GM21367 (cell line): ENCODE data around the gene LMBR1.
"Not testable (repeated sequence)": the region's sequence is repeated elsewhere in the genome, so short reads cannot be mapped to it uniquely, and the experiment has no call there.

ENCODE experiments used
- ATAC-seq: cut with Tn5 transposase; IDR thresholded peaks from one replicate; pipeline ENCODE4 v1.9.1; 2021; ENCODE audit not compliant: unreplicated experiment

Gene LMBR1

GRCh38 chr7:156854654-156855053 is 38.3 kb downstream of the LMBR1 start:
- no peak for ATAC-seq

GRCh38 chr7:156848979-156849378 is 44.0 kb downstream of the LMBR1 start:
- no peak for ATAC-seq

DNA sequence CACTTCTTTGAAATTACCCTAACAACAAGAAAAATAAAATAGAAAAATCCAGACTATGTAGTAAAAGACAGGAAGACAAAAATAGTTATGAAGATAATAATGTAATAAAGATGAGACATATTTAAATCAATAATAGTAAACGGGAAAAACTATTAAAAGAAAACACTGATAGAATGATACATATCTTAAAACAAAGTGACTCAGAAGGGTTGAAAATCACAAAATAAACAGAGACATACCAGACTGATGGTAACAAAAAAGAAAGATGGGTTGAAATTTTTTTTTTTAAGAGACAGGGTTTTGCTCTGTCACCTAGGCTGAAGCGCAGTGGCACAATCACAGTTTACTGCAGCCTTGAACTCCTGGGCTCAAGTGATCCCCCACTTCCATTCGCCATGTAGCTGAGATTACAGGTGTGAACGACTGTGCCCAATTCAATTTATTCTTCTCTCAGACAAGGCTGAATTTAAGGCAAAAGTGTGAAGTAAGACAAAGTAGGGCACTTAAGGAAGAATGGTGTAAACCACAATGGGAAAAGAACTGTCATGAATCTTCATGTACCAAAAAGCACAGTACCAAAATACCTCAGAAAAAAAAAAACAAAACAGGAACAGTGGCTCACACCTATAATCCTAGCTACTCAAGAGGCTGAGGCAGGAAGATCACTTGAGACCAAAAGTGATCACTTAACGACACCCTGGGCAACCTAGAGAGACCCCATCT is 47.4 kb downstream of the LMBR1 start:
- ATAC-seq: no peak

DNA sequence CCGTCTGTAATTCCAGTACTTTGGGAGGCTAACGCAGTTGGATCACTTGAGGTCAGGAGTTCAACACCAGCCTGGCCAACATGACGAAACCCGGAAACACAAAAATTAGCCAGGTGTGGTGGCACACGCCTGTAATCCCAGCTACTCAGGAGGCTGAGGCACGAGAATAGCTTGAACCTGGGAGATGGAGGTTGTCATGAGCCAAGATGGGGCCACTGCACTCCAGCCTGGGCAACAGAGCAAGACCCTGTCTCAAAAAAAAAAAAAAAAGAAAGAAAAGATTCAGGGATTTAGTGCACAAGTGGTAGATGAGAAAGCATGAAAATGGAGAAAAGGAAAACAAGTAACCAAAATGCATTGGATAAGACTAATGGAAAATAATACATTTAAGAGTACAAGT is 49.4 kb downstream of the LMBR1 start:
- not testable (repeated sequence) for ATAC-seq

DNA sequence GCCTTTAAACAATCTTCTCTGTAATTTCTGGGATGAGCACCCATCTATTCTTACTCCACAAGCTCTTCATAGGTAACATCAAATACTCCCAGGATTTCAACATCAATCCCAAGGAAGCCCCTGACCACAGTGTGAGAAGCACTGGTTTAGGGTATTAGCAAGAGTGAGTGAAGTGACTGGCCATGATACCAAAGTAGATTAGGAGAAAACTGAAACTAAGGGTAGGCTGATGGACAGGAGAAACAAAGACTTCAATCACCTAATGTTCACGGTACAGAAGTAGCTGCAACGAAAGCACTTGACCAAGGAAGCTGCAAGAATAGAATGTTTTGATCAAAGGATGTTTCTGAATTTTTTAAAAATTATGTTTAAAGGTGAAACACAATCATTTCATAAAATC is 49.8 kb downstream of the LMBR1 start:
- ATAC-seq: no peak

DNA sequence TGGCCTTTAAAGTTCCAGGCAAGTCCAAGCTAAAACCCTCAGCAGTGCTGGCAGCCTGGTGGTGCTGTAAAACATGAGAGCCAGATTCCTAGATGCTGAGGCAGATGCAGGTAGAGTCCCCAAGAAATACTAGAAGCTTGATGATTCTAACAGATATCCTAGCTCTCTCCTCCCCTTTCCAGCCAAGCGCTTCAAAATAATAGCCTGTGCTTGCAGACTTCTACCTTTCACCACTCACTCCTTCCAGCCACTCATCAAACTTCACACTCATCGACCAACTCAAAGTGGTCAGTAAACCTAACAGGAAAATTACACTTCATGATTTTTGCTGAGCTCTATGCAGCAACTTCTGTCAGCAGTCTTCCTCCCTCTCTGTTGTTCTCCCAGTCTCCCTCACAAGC is 50.2 kb downstream of the LMBR1 start:
- ATAC-seq: no peak

- ATAC-seq: no peak
Observed at GRCh38 chr7:156842317-156842716, 50.7 kb downstream of the LMBR1 start.

GRCh38 chr7:156841497-156841896 is 51.5 kb downstream of the LMBR1 start:
- no peak for ATAC-seq

GRCh38 chr7:156840134-156840533 is 52.8 kb downstream of the LMBR1 start:
- no peak for ATAC-seq

GRCh38 chr7:156836443-156836842 is 56.5 kb downstream of the LMBR1 start:
- no peak for ATAC-seq

DNA sequence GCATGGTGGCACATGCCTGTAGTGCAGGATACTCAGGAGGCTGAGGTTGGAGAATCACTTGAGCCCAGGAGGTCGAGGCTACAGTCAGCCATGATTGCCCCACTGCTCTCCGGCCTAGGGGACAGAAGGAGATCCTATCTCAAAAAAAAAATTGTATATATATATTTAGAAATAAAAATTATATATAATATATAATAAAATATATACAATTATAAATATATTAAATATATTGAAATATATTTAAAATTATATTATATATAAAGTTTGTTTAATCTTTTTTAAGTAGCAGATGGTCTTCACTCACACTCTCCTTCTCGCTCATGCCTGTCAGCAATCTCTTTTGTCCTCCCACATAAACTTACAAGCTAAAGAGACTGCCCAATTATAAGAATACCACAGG is 58.5 kb downstream of the LMBR1 start:
- no peak for ATAC-seq

GRCh38 chr7:156833312-156833711 is 59.7 kb downstream of the LMBR1 start:
- ATAC-seq: no peak

GRCh38 chr7:156832195-156832877 is 60.6 kb downstream of the LMBR1 start:
- no peak for ATAC-seq

- no peak for ATAC-seq
Observed at GRCh38 chr7:156829669-156830336, 63.2 kb downstream of the LMBR1 start.

GRCh38 chr7:156827587-156828203 is 65.3 kb downstream of the LMBR1 start:
- no peak for ATAC-seq

- no peak for ATAC-seq
Observed at GRCh38 chr7:156823435-156823834, 69.5 kb downstream of the LMBR1 start.

DNA sequence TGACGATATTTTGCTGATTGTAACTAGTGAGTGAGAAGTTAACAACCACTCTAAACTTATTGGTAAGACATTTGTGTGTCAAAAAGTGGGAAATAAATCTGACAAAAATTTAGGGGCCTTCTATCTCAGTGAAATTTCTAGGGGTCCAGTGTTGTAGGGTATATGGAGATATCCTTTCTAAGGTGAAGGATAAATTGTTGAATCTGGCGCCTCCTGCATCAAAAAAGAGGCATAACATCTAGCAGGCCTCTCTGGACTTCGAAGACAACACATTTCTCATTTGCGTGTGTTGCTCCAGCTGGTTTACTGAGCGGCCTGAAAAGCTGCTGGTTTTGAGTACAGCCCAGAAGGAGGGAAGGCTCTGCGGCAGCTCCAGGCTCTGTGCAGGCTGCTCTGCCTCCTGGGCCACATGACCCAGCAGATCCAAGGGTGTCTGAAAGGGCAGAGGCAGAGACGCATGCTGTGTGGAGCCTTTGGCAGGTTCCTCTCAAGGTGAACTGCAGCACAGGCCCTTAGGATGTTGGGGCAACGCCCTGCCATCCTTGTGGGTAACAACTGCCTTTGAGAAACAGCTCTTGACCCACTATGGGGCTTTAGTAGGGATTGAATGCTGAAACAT is 72.4 kb downstream of the LMBR1 start:
- no peak for ATAC-seq

GRCh38 chr7:156819733-156820295 is 73.2 kb downstream of the LMBR1 start:
- no peak for ATAC-seq

DNA sequence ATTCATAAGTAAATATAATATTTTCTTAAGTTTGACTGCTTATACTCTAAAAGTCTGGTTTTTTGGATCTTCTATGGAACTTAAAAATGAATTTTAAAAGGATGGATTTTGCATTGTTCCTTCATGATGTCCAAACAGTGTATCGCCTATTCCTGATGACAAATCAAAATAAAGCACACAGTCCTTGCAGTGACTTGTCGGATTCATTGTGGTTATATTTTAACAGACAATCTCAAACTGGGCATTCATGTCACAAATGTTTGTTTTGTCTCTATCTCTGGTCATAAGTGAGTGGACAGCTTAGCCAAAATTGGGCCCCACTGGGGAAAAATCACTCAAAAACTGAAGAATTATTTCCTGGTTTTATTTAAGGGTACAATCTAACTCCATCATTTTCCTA is 74.8 kb downstream of the LMBR1 start:
- no peak for ATAC-seq

- no peak for ATAC-seq
Observed at GRCh38 chr7:156816943-156817572, 75.9 kb downstream of the LMBR1 start.
